IPS-NIHi7 (cell line): ENCODE measurements around the gene SDK2.
"Not testable (repeated sequence)": the region's sequence is repeated elsewhere in the genome, so short reads cannot be mapped to it uniquely, and the experiment has no call there.

Experiments used
- DNase-seq: peaks from one replicate; pipeline ENCODE4 v3.0.0; 2012; ENCODE audit warnings: mixed read lengths; ENCODE audit errors: extremely low spot score

Gene SDK2

GRCh38 chr17:73324160-73324475, 320.1 kb downstream of the SDK2 start:
- no peak for DNase-seq

DNA sequence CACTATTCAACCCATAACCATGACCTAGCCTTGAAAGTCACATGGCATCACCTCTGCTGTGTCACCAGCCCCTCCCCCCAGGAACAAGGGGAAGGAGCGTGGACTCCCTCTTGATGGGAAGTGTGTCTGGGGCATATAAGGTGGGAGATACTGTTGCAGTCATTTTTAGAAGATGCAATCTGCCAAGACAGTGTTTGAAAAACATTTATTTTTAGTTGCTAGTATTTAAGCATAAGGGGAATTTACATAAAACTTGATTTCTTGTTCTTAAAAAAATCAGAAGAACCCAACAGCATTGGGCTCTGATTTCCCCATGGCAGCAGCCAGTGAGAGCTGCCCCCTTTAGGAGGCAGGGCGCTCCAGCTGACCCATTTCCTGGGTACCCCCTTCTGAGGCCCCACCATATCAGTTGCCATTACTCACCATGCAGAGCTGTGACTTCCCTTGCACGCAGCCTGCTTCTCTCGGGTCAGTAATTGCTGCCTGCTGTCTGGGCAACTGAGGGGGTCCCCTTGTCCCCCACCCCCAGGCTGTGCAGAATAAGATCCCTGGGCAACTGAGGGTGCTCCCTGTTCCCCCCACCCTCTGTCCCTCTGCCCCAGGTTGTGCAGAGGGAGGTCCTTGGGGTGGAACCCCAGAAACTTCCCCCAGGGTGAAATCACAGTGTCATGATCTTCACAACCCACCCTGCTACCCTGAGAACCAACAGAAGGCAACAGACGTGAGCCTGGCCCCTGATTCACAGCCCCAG, 320.7 kb downstream of the SDK2 start:
- no peak for DNase-seq

DNA sequence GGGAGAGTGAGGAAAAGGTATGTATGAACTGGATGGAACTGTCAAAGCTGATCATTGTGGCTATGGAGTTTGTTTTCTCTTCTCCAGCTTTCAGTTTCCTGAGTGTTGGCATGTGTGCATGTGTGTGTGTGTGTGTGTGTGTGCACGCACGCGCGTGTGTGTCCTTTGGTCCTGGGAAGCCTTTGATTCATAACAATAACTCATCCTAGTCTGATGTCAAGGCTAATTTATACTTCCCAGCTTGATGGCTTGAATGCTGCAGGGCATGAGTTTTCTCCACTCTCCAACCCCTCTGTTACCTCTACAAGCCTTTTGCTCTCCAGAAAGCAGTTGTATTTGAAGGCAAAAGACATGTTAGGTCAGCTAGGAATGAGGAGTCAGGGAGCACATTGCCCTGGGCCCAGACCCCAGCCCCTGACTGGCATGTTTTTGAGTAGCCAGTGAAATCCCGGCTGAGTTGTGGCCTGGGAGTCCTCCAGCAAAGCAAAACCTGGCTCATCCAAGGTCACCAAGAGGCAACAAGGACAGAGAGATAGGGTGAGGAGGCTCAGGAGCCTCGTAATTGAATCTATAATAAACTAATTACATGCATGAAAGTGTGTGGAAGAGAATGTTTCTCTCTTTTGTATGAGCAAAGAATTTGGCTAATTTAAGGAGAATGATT, 323.5 kb downstream of the SDK2 start:
- no peak for DNase-seq

DNA sequence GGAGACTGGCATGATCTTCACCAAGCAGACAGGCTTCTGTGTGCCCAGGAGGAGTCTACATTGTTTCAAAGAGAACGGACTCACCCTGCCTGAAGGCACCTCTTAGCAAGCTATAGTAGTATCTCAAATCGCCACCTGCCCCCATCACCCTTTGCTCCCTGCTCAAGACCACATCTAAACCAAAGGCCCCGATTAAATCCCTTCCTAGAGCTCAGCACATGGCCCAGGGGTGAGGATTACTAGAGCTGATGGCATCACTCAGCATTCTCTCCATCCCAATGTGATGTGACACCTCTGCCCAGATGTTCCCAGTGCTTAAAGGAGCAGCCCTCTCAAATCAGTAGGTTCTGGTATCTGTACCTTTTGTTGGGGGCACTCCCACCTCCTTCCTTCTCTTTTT, 324.5 kb downstream of the SDK2 start:
- DNase-seq: no peak

DNA sequence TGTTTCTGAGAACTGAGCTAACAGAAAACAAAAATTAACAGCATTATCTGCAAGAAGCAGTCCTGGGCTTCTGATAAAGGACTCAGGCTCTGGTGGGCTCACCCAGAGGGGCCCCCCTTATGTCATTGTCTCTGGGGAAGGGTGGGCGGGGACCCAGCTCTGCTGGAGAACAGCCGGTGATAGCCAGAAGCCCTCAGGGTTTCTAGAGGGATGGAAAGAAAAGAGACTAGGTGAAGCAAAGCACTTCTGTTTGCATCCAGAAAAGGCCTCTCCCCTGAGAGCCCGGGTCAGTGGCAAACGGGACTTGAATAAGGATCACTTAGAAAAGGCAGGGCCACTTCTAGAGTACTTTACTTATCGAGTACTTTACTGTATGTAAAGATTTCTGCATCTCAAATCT, 325.4 kb downstream of the SDK2 start:
- no peak for DNase-seq

DNA sequence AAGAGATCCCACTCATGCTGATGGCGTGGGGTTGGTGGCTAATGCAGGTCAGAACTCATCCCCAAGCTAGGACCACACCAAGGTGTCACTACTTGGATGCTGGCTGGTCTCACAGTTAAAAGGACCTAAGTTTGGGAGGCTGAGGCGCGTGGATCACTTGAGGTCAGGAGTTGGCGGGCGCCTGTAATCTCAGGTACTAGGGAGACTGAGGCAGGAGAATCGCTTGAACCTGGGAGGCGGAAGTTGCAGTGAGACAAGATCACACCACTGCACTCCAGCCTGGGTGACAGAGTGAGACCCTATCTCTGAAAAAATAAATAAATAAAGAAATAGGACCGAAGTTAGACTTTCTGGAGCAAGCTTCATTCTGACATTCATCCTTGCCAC, 325.8 kb downstream of the SDK2 start:
- no peak for DNase-seq

- DNase-seq: no peak
These were observed 326.5 kb downstream of the SDK2 start for GRCh38 chr17:73317513-73318426.

GRCh38 chr17:73316919-73317505, 327.2 kb downstream of the SDK2 start:
- no peak for DNase-seq

- DNase-seq: no peak
These were observed 328.8 kb downstream of the SDK2 start for GRCh38 chr17:73315471-73315870.

DNA sequence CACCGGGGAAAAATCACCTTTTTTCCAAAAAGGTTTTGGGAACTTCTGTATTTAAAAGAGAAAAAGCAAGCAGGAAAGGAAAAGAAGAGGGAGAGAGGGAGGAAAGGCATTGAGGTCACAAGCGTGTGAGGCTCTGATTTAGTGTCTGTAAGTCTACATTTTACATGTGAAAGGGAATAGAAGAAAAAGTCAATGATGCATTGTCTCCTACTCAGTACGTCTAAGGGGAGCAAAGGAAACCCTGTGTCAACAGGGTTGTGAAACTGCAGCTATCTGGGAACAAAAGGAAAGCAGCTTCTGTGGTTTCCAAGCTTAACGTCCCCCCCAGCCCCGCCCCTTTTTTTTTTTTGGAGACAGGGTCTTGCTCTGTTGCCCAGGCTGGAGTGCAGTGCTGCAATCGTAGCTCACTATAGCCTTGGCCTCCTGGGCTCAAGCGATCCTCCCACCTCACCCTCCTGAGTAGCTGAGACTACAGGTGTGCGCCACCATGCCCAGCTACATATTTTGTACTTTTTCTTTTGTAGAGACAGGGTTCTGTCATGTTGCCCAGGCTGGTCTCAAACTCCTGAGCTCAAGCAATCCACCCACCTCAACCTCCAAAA, 330.6 kb downstream of the SDK2 start:
- DNase-seq: no peak

GRCh38 chr17:73312887-73313286, 331.4 kb downstream of the SDK2 start:
- not testable (repeated sequence) for DNase-seq

DNA sequence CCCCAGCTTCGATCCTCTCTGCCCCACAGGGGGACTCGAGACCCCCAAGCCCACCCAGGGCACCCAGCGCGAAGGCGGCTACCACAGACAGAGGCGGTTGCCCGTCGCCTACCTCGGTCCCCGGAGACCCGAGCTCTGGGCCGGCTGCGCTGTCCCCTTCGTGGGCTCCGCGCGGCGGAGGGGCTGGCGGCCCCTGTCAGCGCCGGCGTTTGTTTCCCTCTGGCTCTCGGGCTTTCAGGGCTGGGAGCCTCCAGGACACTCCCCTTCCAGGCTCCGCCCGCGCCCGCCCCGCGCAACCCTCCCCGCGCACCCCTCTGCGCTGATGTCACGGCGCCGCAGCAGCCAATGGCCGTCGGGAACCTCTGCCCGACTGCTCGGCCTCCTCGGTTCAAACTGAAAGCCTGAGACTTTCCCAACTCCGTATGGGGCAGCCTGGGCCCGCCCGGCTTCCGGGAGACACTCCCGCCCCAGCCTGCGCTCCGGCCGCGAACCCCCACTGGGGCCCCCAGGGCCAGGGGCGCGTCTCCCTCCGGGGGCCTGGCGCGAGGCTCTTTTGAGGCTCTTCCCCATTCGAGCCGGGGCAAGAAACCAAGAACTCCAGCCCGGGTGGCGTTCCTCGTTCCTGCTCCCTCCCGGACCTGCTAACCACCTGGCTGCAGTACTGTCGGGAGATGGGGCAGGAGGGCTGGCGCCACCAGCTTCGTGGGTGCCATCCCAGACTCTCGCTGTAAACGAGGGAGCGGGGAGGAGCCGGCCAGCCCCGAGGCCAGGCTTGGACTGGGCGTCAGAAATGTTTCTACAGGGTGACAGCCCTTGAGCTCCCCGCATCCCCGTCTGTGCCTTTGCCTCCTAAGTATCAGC, 332.2 kb downstream of the SDK2 start, which contains the start of gene CDC42EP4:
Gene CDC42EP4, minus strand, starts transcription at position 221 of the 861 bp plus-strand sequence. CDS start 25,501 bp downstream, outside the sequence.
- DNase-seq: peak; percentile 93

- no peak for DNase-seq
These were observed 332.8 kb downstream of the SDK2 start for GRCh38 chr17:73311428-73311780.

DNA sequence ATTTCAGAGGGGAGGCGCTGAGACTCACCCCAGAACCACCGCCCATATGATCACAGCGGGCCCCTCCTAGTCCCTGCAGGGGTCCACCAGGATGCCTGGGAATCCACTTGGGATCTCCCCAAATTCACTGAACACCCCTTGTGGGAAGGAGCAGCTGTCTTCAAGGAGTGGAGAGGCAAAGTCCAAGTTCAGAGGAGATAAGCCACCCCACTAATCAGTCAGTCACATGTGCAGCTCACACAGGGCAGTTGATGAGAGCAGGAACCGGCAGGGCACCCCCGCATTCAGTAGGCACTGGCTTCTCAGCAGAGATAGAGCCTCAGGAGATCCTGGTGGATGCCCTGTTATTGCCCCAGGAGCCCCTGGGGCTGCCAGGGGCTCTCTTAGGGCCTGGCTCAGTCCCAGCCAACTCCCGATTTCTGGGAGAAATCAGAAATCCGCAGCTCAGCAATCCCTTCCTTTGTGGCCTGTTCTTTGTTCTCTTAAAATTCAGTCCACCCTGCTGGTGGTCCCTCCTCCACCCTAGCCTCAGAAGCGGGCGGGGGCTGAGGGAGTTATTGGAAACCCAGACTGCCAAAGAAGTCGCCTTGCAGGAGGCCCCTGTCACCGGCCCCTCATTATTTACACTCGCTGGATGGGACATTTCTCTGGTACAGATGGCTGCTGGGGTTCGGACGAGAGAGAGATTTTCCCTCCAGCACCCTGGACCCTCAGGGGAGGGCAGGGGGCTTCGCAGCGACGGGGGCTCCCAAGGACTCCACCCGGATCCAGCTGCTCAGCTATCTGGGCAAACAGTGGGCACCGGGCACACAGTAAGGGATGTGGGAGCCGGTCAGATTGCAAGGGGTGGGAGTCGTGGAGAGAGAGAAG, 334.3 kb downstream of the SDK2 start:
- DNase-seq: no peak

DNA sequence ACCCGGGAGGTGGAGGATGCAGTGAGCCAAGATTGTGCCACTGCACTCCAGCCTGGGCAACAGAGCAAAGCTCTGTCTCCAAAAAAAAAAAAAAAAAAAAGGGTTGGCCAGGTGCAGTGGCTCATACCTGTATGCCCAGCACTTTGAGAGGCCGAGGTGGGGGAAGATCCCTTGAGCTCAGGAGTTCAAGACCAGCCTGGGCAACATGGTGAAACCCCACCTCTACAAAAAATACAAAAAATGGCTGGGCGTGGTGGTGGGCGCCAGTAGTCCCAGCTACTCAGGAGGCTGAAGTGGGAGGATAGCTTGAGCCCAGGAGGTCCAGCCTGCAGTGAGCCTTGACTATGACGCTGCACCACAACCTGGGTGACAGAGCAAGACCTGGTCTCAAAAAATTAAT, 335.3 kb downstream of the SDK2 start:
- not testable (repeated sequence) for DNase-seq

- DNase-seq: no peak
These were observed 336.0 kb downstream of the SDK2 start for GRCh38 chr17:73308017-73308823.

DNA sequence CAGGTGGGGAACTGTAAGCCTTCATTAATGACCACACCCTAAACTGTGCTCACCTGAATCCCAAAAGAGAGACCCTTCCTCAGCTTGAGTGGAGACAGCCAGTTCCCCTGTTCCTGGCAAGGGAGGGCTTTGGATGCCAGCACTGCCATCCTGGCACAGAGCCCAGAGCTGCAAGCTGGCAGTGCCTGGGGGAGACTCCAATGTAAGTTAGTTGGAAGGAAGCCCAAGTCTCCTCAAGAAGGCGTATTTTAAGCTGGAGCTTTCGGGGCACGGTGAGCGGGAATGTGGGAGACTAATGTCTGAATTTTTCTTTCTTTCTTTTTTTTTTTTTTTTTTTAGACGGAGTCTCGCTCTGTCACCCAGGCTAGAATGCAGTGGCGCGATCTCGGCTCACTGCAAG, 337.1 kb downstream of the SDK2 start:
- no peak for DNase-seq

- no peak for DNase-seq
These were observed 338.1 kb downstream of the SDK2 start for GRCh38 chr17:73305845-73306836.
